Measurements from ENCODE around the gene BNIP5.

The BNIP5 gene

DNA sequence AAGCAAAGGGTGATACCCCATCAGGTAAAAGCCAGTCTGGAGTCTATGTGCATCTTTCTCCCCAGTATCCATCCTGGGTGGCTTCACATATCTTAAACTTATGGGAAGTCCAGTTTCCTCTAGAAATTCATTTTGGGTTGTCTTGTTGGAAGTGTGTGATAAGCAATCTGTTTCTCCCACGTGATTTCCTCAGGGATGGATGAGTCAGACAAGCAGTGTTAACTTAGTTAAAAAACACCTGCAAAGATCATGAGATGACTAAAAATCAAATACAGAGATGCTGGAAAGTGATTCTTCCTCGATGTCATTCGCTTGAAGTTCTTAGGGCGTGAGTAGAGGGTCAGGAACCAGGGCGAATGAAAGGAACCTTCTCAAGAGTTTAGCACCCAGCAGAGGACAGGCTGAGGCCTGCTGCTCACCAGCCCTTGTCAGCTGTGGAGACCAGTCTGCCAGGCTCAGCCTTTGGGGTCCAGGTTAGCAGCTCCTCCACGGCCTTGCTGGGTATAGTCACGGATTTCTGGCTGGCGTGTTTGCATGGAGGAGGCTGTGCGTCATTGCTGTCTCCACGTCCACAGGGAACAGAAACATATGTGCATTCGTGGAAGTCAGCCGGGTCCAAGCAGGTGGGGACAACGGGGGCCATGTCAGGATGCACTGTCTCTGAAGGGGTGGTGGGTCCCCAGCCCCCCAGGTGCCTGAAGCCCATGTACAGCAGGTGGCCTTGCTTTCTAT lies 69.6 kb downstream of the BNIP5 start:
- DNase-seq (ENCODE audit: low read depth): no peak
